SK-N-SH treated with all-trans-retinoic acid at 6 μM for 48 hours (cell line): Measurements from ENCODE around the gene OR10H2.

Experiments used
- ATAC-seq: fragments of 200-7000 bp; cut with Tn5 transposase; 3 replicates; pipeline ENCODE4 v1.9.1; 2020; ENCODE audit warnings: mild to moderate bottlenecking, moderate library complexity
- ARNTL ChIP-seq: fragments of 450-650 bp; formaldehyde crosslinking; IDR thresholded peaks from 2 replicates; pipeline ENCODE4 v1.5.0; 2020; ENCODE audit warnings: low read depth, mild to moderate bottlenecking, moderate library complexity, borderline replicate concordance
- BACH2 ChIP-seq: fragments of 250-450 bp; sonication (Bioruptor Pico); IDR thresholded peaks from 2 replicates; pipeline ENCODE4 v1.9.0; 2021; ENCODE audit warnings: mild to moderate bottlenecking, borderline replicate concordance
- CREB5 ChIP-seq: fragments of 250-450 bp; sonication (Bioruptor Pico); IDR thresholded peaks from 2 replicates; pipeline ENCODE4 v1.5.1; 2020; ENCODE audit warnings: low read depth, mild to moderate bottlenecking, moderate library complexity
- CSDC2 ChIP-seq: fragments of 250-450 bp; sonication (Bioruptor Pico); IDR thresholded peaks from 2 replicates; pipeline ENCODE4 v1.5.0; 2020; ENCODE audit warnings: mild to moderate bottlenecking, moderate library complexity
- CSRNP3 ChIP-seq: fragments of 250-450 bp; sonication (Bioruptor Pico); IDR thresholded peaks from 2 replicates; pipeline ENCODE4 v1.5.1; 2021; ENCODE audit warnings: mild to moderate bottlenecking, moderate library complexity
- ESRRG ChIP-seq: fragments of 250-450 bp; sonication (Bioruptor Pico); IDR thresholded peaks from 2 replicates; pipeline ENCODE4 v1.6.1; 2021; ENCODE audit warnings: mild to moderate bottlenecking
- GLIS3 ChIP-seq: fragments of 250-450 bp; sonication (Bioruptor Pico); IDR thresholded peaks from 2 replicates; pipeline ENCODE4 v1.5.0; 2020; ENCODE audit warnings: mild to moderate bottlenecking, moderate library complexity
- ISL1 ChIP-seq: fragments of 250-450 bp; sonication (Bioruptor Pico); IDR thresholded peaks from 2 replicates; pipeline ENCODE4 v2.1.2; 2022; ENCODE audit warnings: mild to moderate bottlenecking, moderate library complexity
- POU6F1 ChIP-seq: fragments of 250-450 bp; sonication (Bioruptor Pico); IDR thresholded peaks from 2 replicates; pipeline ENCODE4 v1.8.0; 2021; ENCODE audit warnings: low read depth, mild to moderate bottlenecking, moderate library complexity, borderline replicate concordance
- PPARA ChIP-seq: fragments of 250-450 bp; sonication (Bioruptor Pico); IDR thresholded peaks from 2 replicates; pipeline ENCODE4 v1.5.0; 2020; ENCODE audit warnings: mild to moderate bottlenecking, borderline replicate concordance
- RARB ChIP-seq: fragments of 250-450 bp; sonication (Bioruptor Pico); IDR thresholded peaks from 2 replicates; pipeline ENCODE4 v1.8.0; 2021; ENCODE audit warnings: mild to moderate bottlenecking, moderate library complexity
- SNAI2 ChIP-seq: fragments of 250-450 bp; sonication (Bioruptor Pico); IDR thresholded peaks from 2 replicates; pipeline ENCODE4 v1.5.0; 2020; ENCODE audit warnings: mild to moderate bottlenecking, moderate library complexity
- TCF4 ChIP-seq: fragments of 250-450 bp; sonication (Bioruptor Pico); IDR thresholded peaks from 2 replicates; pipeline ENCODE4 v1.8.0; 2021; ENCODE audit warnings: mild to moderate bottlenecking, moderate library complexity, borderline replicate concordance
- TOX ChIP-seq: fragments of 250-450 bp; sonication (Bioruptor Pico); IDR thresholded peaks from 2 replicates; pipeline ENCODE4 v1.8.0; 2021; ENCODE audit warnings: mild to moderate bottlenecking, moderate library complexity, borderline replicate concordance
- TSHZ2 ChIP-seq: fragments of 250-450 bp; sonication (Bioruptor Pico); IDR thresholded peaks from 2 replicates; pipeline ENCODE4 v1.5.0; 2020; ENCODE audit warnings: mild to moderate bottlenecking, moderate library complexity
- ZC3H10 ChIP-seq: fragments of 250-450 bp; sonication (Bioruptor Pico); IDR thresholded peaks from 2 replicates; pipeline ENCODE4 v1.5.1; 2021; ENCODE audit warnings: mild to moderate bottlenecking, moderate library complexity
- ZFP3 ChIP-seq: fragments of 250-450 bp; sonication (Bioruptor Pico); IDR thresholded peaks from 2 replicates; pipeline ENCODE4 v1.5.0; 2020; ENCODE audit warnings: mild to moderate bottlenecking, moderate library complexity
- ZNF565 ChIP-seq: fragments of 450-650 bp; formaldehyde crosslinking; conservative IDR thresholded peaks from 2 replicates; pipeline ENCODE4 v1.5.0; 2020; ENCODE audit warnings: low read depth, mild to moderate bottlenecking, moderate library complexity
- ZNF8 ChIP-seq: fragments of 450-650 bp; formaldehyde crosslinking; IDR thresholded peaks from 2 replicates; pipeline ENCODE4 v1.5.0; 2020; ENCODE audit warnings: mild to moderate bottlenecking, moderate library complexity

Gene OR10H2

GRCh38 chr19:15696654-15697194 is 31.1 kb upstream of the OR10H2 start:
- ATAC-seq: no peak
- TF ChIP-seq ZFP3 (no peak), CREB5 (CRISPR knock-in tag) (no peak), POU6F1 (CRISPR knock-in tag) (no peak), GLIS3 (CRISPR knock-in tag) (no peak), ISL1 (CRISPR knock-in tag) (no peak), RARB (CRISPR knock-in tag) (no peak), ESRRG (CRISPR knock-in tag) (no peak), ZC3H10 (CRISPR knock-in tag) (no peak), PPARA (no peak), CSRNP3 (CRISPR knock-in tag) (no peak)

GRCh38 chr19:15701757-15702533 is 25.9 kb upstream of the OR10H2 start:
- no peak for TF ChIP-seq TCF4 (CRISPR knock-in tag)
- TF ChIP-seq PPARA: no peak
- no peak for TF ChIP-seq SNAI2 (CRISPR knock-in tag)
- no peak for TF ChIP-seq CREB5 (CRISPR knock-in tag)
- TF ChIP-seq ESRRG (CRISPR knock-in tag): no peak
- TF ChIP-seq ZC3H10 (CRISPR knock-in tag): no peak
- no peak for TF ChIP-seq CSRNP3 (CRISPR knock-in tag)
- TF ChIP-seq CSDC2 (CRISPR knock-in tag): no peak
- no peak for TF ChIP-seq TSHZ2 (CRISPR knock-in tag)
- TF ChIP-seq TOX: no peak
- TF ChIP-seq GLIS3 (CRISPR knock-in tag): no peak
- no peak for TF ChIP-seq ARNTL
- no peak for TF ChIP-seq BACH2 (CRISPR knock-in tag)
- no peak for TF ChIP-seq ZNF565 (CRISPR knock-in tag)
- no peak for TF ChIP-seq ISL1 (CRISPR knock-in tag)
- TF ChIP-seq ZNF8 (CRISPR knock-in tag): no peak
- TF ChIP-seq POU6F1 (CRISPR knock-in tag): no peak
- no peak for TF ChIP-seq ZFP3
- peak; percentile 62 for ATAC-seq
